Endothelial cell of hepatic sinusoid (primary cell): ENCODE measurements around the gene KDM2A.

Experiments used
- in situ Hi-C: cut with HindIII; loops from 2 replicates; pipeline ENCODE4 v1.10.0; 2017; ENCODE audit warnings: low sequenced_read_pairs

Gene KDM2A

DNA sequence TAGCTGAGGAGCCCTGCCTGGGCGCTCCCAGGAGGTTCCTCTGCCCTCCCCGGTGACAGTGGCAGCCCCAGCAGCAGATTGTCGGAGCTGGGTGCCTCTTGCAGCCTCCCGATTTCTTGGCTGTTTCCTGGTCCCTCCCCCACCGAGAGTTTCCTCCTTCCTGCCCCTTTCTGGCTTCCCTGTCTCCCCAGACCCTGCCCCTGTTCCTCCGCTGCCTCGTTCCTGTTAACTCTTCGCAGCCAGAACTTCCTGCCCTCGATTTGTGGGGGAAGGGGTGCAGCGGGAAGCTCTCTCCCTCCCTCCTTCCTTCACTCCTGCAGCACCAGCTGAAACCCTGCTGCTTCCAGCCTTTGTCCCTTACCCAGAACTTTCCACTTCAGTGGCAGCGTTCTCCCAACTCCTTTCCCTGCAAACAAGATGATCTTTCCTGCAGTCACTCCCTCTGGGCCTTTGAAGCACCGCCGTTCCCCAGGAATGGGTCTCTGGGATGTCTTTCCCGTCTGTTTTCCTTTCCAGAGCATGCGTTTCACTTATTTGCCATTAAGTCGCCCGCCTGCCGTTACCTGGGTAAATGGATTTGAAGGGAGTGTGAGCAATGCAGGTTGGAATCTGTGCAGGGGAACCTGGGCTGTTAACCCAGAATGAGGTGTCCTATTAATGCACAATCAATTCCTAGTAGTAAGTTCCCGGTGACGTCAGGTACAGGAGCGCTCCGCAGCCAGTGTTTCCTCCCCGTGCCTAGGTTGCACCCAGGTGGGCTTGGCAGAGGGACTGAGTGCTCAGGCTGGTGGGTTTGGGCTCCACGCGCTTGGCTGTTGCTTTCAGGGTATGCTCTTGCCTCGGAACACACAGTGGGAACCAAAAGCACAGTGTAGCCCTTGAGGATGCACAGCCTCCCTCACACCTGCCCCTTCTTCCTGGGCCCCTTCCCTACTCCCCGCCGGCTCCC, 151.5 kb downstream of the KDM2A start:
- in situ Hi-C loops = no loop called here

DNA sequence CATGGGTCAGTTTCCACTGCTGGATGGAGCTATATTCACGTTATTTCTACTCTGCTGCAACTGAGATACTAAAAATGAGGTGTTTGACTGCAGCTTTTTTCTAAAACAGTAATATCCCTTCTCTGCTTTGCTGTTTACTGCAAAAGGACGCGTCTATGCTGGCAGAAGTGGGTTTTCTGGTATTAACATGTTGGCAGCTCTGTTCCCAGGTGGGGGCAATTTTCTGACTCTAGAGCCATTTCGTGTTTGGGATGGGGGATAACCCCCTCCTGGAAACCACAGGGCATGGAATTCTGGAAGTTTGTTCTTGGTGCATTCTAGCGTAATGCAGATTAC, 152.1 kb downstream of the KDM2A start:
- in situ Hi-C loops = no loop called here

DNA sequence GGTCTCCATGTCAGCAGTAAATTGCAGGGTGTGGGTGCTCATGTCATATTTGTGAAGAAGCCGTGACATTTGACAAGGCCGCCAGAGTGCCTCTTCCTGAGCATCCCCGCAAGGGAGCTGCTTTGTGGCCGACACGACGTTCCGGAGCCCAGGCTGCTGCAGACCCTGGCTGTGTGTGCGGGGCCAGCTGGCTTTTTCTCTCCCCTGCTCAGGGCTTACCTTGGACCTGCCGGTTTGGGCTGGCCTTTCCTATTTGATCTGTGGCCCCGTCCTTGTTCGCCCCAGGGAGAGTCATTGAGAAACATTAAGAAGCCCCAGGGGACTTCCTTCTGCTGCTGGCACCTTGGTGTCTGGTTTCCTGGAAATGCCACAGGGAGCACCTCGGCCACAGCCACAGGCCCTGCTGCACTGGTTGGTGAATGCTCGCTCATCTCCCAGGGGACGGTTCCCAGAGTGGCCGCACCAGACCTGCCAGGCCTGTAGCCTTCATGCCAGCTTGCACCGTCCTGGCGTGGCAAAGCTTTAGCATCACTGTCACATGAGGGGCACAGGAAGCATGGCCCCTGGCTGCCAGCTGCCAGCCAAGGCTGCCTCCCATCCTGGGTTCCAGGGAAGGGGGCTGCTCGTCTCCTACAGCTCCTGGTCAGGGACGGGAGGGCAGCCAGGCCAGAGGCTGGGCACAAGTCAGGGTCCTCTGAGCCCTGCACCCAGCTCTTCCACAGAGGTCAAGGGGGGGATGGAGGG, 152.7 kb downstream of the KDM2A start:
- in situ Hi-C loops = no loop called here

DNA sequence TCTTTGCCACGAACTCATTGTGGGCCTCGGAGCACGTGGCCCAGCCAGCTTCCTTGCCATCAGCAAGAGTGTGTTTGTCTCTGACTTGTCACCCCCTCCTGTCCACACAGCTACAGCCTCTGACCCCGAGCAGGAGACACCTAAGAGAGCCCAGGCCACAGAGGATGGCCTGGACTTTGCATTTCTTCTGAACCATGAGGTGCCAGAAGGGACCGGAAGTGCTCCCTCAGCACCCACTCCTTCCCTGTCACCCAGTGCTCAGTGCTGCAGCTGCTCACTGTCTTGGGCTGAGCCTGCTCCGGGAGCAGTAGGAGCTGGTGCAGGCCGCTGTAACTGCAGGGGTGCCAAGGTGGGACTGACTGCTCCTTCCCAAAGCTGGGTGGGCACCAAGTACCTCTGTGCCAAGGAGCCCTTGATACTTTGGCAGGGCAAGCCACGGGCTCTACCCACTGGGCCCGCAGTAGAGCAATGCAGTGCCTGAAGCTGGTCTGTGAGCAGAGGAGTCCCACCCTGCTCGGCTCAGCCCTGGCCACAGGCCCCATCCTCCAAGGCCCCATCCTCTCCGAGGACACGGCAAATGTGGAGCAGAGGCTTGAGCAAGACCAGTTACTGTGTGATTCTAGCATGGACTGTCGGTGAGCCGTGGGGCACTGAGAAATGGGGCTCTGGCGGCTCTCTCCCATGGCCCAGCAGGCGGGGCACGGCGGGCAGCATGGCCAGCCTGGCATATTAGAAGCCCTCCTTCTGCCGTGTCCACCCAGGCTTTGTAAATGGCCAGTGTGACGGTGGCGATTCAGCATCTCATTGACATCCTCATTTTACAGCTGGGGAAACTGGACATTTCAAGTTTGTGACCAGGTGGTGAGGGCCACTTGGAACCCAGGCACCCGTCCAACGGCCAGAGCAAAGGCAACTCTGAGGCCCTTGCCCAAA, 153.5 kb downstream of the KDM2A start:
- in situ Hi-C loops = no loop called here

DNA sequence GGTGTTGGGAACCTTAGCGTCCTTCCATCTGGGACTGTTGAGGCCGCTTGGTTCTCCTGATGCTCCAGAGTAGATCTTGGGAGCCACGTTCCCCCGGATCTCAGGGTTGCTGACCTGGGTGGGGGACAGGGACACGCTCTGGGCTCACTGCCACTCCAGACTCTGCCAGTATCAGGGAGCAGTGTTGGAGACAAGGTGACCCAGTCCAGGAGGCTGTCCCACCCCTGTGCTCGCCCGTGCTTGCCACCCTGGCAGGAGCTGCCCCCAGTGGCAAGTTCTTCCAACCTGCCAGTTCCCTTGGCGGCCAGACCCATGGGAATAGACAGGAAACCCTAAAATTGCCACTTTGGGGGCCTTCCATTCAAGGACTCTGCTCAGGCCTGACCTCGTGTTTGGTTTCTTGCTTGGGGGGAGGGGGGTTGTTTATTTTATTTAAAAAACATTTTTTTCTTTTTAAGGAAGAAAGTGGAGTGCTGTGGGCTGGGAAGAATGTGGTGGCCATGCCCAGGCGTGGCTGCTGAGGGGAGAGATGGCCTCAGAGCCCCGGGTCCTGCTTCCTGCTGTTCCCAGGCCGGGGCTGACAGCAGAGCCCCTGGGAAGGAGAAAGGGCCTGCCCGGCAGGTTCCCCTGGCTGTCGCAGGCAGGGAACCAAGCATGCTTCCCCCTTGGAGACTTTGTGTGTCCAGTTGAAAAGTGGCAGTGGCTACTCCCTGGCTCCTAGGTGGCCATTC, 154.4 kb downstream of the KDM2A start:
- in situ Hi-C loops = no loop called here

DNA sequence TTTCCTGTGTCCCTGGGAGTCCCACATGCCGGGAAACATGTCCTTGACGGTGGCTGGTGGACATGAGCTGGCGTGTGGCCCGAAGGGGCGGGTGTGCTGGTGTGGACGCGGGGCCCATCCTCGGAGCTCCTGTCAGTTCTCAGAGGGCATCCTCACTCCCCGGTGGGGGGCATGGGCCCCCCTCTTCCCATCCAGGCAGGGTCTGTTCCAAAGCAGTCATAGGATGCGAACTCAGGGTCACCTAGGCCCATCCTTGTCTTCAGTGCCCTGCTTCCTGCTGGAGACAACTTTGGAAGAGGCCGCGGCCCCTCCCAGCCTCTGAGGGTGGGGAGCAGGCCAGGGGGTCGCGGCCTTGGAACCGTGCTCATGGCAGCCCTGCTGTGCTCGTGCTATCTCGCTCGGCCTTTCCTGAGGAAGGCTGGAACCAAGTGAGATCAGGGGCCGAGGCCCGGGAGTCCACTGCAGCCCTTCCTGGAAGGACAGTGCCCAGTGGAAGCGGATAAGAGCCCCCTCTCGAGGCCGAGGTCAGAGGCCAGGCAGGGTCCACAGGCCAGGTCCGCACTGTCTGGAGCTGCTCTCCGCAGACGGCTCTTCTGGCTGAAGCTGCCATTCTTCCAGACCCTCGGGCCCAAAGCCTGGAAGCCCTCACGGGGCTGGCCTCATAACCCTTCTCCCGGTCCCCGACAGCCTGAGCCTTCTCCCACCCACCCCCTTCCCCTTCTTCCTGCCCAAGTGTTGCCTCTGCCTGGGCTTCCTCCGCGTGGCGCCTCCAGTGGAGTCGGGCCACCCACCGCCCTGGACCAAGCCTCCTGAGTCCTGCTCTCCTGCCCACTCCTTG, 155.9 kb downstream of the KDM2A start:
- in situ Hi-C loops = no loop called here

DNA sequence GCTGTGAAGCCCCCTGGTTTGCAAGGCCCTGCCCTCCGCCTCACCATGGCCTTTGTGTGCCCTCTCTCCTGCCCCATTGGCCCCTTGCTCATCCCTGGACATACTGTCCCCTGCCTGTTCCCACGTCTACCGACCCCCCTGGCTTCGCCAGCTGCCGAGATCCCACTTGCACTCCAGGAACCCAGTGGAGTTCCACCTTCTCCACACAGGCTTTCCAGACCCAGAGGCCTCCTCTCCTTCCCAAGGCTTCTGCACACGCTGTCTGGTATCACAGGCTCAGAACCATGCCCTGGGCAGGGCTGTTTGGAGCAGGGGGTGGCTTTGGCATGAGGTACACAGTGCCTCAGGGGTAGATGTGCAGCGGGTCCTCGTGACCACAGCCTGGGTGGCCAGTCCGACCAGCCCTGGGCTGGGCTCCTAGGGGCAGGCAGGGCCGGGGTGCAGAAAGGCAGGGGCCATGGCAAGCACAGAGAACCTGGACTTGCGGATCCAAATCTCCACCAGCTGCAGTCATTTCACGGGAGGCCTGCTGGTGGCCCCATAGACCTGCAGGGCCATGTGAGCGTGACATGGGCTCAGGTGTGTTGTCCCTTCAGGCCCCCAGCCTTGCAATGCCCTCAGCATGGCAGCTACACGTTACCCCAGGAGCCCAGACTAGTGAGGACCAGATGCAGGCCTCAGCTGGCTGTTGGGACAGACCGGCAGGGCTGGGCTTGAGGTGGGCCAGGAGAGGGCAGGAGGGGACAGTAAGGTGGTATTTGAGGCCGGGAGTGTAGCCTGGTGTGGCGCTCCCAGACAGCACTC, 156.7 kb downstream of the KDM2A start:
- in situ Hi-C loops = no loop called here

DNA sequence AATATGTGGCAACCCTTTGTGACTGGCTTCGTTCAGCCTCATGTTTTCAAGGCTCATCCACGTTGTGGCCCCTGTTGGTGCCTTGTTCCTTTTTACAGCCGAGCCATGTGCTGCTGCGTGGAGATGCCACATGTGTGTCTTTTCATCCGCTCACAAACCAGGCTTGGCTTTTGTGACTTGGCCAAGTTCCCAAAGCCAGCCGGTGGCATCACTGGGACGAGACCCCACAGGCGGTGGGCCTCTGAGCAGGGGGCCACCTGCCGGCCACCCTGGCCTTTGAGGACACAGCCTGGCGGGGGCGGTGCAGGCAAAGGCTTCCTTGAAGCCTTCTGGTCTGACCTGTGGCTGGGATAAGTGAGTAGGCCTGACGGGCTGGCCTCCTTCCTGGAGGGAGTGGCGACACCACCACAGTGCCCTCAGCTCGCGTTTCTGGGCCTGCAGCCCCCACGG, 157.7 kb downstream of the KDM2A start:
- in situ Hi-C loops = no loop called here

DNA sequence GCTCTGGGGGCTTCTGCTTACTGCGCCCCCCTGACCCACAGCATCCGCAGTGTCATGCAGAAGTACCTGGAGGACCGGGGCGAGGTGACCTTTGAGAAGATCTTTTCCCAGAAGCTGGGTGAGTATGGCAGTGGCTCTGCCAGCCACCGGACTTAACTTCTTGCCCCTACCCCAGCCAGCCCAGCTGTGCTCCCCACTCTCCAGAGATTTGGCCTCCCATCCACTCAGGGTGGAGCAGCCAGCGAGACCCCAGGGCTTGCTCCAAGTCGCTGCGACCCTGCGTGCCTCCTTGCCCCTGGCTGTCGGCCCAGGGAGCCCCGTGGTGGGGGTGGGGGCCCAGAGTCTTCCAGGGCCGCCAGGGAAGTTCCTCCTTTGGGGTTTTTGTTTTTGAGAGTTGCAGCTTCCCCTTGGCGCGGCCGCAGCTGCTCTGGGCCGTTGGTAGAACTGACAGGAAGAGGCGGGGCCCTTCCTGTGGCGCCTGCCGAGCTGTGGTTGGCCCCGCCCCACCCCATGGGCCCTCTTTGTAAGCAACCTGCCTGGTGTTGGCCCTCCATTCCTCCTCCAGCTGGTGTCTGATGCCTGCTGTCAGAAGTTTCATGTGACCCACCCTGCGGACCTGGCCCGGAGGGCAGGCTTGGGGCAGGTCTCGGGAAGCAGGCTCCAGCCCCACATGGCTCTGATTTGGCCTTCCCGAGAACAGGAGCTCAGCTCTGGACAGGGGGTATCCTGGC, 158.3 kb downstream of the KDM2A start:
- in situ Hi-C loops = no loop called here

DNA sequence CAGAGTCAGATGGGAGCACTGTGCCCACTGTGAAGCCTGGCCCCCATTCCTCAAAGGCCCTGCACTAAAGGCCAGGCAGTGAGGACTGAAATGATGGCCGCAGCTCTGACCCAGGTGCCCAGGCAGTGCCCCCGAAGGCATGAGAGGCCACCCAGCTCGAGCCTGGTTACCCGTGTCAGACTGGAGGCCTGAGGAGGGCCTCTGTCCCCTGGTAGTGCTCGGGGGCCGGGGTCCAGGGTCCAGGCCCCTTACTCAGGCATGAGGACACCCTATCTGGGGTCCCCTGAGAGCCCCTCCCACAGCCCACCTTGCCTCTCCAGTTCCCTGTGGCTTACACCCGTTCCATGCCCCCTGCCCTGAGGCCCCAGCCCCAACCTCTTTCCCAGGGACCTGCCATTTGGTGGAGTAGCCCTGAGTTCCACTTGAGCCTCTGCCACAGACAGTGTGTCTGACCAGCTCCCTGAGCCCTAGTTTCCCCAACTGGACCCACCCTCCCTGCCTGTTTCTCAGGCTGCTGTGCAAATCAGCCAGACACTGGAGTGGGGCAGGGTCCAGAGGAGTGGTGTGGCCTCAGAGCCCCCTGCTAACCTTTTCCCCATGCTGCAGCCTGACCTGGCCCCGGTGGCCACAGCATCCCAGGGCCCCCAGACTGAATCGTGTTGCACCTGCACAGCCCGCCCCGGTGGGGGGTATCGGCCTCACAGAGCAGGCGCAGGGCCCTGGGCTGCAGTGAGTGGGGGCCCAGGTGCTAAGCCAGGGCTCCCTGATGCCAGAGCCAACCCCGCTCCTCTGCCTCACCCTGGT, 159.3 kb downstream of the KDM2A start:
- in situ Hi-C loops = no loop called here

DNA sequence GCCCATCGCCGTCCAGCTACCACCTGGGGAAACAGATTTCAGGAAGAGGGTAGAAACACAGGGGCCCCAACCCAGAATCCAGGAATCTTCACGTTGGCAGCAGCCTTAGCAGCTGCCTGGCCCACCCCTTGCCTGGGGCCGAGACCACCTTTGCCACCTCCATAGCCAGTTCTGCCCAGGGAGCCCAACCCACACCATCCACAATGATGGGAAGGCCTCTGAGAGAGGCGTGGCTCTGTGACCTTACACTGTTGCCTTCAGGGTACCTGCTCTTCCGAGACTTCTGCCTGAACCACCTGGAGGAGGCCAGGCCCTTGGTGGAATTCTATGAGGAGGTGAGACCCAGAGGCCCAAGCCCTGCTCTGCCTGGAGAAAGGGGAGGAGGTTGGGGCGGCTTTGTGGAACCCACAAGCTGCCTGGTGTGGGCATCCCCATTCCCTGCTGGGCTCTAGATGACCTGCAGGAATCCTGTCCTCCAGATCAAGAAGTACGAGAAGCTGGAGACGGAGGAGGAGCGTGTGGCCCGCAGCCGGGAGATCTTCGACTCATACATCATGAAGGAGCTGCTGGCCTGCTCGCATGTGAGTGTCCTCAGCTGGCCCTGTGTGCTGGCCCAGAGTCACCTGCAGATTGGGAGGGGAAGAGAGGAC, 160.0 kb downstream of the KDM2A start:
- in situ Hi-C loops = no loop called here

DNA sequence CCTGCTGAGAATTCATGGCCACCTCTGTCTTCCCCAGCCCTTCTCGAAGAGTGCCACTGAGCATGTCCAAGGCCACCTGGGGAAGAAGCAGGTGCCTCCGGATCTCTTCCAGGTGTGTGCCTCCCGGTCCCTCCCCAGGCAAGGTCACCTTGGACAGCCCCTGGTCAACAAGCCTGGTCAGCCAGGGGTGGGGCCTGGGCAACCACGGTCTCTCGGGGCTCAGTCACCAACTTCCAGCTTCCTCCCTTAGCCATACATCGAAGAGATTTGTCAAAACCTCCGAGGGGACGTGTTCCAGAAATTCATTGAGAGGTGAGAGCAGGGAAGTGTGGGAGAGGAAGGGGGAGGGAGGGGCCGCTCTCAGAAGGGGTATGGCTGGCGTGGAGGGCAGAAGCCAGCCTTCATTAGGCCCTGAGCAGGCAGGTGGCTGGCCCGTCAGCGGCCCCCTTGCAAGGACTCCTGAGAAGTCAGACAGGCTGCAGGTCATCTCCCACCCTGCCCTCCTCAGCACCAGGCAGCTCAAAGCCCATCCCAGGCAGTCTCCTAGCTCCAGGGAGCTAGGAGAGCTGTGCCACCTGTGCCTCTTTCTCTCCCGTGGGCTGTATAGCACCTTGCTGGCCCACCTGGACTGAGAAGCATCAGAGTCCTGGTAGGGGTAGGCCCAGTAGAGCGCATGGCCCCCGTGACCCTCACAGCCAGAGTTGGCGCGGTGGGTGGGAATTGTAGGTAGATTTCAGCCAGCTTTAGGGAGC, 160.7 kb downstream of the KDM2A start:
- in situ Hi-C loops = no loop called here

DNA sequence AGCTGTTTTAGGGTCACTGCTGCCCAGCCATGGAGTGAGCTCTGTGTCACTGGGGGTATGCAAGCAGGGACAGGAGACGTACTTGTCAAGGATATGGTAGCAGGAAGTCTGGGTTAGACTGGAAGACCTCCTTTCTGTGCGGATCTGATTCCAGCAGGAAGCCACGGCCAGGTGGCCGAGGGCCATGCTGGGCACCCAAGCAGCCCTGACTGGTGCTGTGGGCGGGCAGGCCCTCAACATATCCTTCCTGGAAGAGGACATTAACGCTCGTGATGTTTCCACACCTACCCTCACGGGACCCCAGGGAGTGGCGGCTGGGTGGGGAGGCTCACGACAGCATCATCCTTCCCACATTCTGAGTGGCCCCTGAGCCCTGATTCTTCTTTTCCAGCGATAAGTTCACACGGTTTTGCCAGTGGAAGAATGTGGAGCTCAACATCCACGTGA, 161.3 kb downstream of the KDM2A start:
- in situ Hi-C loops = no loop called here

DNA sequence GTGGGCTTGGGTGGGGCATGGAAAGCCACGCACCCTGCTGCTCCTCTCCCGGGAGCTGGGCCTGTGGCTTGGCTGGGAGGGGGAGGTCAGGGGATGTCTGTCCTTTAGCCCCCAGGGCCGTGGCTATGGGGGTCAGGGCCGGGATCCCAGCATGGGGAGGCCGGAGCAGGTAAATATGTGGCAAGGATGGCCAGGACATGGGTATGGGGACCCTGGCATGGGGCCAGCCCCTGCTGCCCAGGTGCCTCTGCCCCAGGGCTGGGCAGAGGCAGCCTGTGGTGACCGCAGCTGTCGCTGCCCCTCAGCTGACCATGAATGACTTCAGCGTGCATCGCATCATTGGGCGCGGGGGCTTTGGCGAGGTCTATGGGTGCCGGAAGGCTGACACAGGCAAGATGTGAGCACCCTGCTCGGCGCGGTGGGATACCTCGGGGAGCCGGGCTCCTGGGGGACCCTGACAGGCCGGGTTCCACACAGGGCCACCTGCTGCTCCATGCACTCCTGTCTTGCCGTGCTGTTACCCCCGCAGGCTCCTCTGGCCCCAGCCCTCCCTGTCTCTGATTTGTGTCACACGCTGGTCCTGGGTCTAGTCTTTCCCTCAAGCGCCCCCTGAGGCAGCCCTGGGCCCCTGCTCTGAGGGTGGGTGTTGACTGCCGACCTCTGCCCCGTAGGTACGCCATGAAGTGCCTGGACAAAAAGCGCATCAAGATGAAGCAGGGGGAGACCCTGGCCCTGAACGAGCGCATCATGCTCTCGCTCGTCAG, 161.9 kb downstream of the KDM2A start:
- in situ Hi-C loops = no loop called here

DNA sequence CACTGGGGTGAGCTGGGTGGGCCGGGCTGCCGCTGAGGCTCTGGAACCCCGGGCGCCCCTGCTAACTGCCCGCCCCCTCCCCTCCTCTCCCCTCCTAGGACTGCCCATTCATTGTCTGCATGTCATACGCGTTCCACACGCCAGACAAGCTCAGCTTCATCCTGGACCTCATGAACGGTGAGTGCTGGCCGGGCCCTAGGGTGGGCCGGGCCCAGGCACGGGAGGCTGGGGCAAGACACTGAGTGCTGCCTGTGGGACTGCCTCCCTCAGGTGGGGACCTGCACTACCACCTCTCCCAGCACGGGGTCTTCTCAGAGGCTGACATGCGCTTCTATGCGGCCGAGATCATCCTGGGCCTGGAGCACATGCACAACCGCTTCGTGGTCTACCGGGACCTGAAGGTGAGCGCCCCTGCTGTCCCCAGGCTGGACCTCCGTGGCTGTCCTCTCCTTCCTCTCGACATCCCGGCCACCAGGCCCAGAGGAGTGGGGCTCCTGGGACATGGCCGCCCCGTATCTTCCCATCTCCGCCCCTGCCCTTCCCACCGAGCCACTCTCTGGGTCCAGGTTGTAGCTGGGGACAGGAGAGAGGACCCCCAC, 162.6 kb downstream of the KDM2A start:
- in situ Hi-C loops = no loop called here
